Testis (tissue), 3 donors: ENCODE results near the gene NFE2L3. TPM values are rescaled to one million over a fixed set of nuclear protein-coding genes. Genes with fewer than 3 reads are reported as not detected.

Experiments used
- DNase-seq: peaks from one replicate; pipeline ENCODE4 v3.0.0-alpha.2; 2019
- H3K27ac ChIP-seq, 2 donors: fragments of 200-600 bp; sonication (generic); one replicate each; pipeline ENCODE4 v1.5.1; 2019
- H3K27me3 ChIP-seq: fragments of 200-600 bp; sonication (generic); one replicate; pipeline ENCODE4 v1.5.1; 2019
- H3K36me3 ChIP-seq: fragments of 200-600 bp; sonication (generic); one replicate; pipeline ENCODE4 v1.5.1; 2017; ENCODE audit warnings: low read depth; ENCODE audit errors: missing control alignments
- H3K4me1 ChIP-seq: fragments of 200-600 bp; sonication (generic); one replicate; pipeline ENCODE4 v1.5.1; 2019
- H3K4me3 ChIP-seq, 2 donors: fragments of 200-600 bp; sonication (generic); one replicate each; pipeline ENCODE4 v1.5.1; 2017 to 2019
- H3K9me3 ChIP-seq: fragments of 200-600 bp; sonication (generic); one replicate; pipeline ENCODE4 v1.5.1; 2017
- POLR2A ChIP-seq: fragments of 450-650 bp; IDR thresholded peaks from one replicate; pipeline ENCODE4 v1.6.1; 2017; ENCODE audit warnings: antibody characterized with exemption, mild to moderate bottlenecking, moderate library complexity
- WGBS, 2 donors: methylation state at CpG; one replicate each; pipeline ENCODE4 v1.1.5; 2018; 5-methylcytosine and 5-hydroxymethylcytosine counted together
- intact Hi-C: fragments of 100-400 bp; cut with DNase I; formaldehyde crosslinking; loops from one replicate; pipeline ENCODE4 v1.15.1; 2023; ENCODE audit warnings: low total_unique reads
- polyA plus RNA-seq: library from polyadenylated mRNA; stranded (reverse); fragments of 350-450 nt; fragmentation: Illumina TruSeq; extraction: RNeasy Lipid Tissue Mini Kit (QIAGEN cat#74804); gene quantifications from one replicate; pipeline ENCODE4 v1.2.3, GENCODE V29; 2014; ENCODE audit warnings: low read depth, low replicate concordance; ENCODE audit not compliant: insufficient read depth
- total RNA-seq, 2 donors: library from RNA; depleted of rRNA; stranded (reverse); fragments of >200 nt; gene quantifications; one replicate each; pipeline ENCODE4 v1.2.3, GENCODE V29; 2016
- TF ChIP-seq, protein P1 (sequence below), 3 experiments: fragments of 450-650 bp in 2 of 3; fragments of 200-600 bp in 1 of 3; sonication (generic) in 1 of 3; IDR thresholded peaks; one replicate each; pipeline ENCODE4 v1.5.1; 2016 to 2019; ENCODE audit warnings: antibody characterized with exemption in 3 of 3, mild to moderate bottlenecking in 2 of 3, moderate library complexity in 1 of 3

NFE2L3 gene
- total and polyA plus RNA-seq, 3 donors from 2014 or later: 3.3 to 4.2 (median 4.2) TPM

DNA sequence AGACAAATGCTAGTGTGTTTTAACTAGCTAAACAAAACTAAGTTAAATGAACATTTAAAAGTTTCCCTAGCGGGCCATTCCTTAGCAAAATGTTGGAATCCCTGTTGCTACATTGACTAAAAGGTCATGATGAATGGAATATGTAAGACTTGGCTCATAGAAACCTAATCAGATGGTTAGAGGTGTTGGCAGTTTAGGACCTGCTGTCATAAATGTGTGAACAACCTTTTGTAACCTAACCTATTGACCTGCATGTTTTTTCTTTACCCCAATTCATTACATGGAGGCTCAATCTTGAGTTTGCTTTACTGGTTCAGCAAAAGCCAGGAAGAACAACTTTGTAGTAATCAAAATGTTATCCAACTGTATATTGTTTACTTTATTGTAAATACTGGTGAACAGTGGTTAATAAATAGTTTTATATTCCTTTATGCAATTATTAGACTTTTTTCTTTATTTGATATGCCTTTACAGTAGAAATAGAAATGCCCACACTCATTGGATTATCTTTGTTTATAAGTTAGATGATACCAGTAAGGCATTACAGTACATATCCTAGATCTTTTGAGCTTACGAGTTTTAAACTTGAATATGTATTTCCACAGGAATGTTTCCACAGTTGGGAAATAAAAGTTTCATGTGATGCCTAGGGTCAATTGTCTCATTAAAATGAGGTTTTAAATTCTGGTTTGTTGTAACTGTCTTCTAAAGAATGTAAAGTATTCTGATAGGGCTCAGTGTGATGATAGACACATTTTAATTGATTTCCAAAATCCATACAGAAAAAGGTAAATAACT is 61.1 kb downstream of the NFE2L3 start:
- Histone ChIP-seq H3K27ac (no peak overlapping the region), H3K9me3 (no peaks in the 10 kb centered on the region), H3K4me1 (no peaks in the 10 kb centered on the region), H3K27me3 (no peaks in the 10 kb centered on the region), H3K36me3 (no peaks in the 10 kb centered on the region), H3K4me3 (no peak overlapping the region)
- 87 to 90% methylated on average over 2 of the region's 2 CpGs for WGBS, 2 donors
- no peak for DNase-seq
- intact Hi-C loops: no loop called here
- TF ChIP-seq POLR2A: no peak
- TF ChIP-seq, protein P1, sequence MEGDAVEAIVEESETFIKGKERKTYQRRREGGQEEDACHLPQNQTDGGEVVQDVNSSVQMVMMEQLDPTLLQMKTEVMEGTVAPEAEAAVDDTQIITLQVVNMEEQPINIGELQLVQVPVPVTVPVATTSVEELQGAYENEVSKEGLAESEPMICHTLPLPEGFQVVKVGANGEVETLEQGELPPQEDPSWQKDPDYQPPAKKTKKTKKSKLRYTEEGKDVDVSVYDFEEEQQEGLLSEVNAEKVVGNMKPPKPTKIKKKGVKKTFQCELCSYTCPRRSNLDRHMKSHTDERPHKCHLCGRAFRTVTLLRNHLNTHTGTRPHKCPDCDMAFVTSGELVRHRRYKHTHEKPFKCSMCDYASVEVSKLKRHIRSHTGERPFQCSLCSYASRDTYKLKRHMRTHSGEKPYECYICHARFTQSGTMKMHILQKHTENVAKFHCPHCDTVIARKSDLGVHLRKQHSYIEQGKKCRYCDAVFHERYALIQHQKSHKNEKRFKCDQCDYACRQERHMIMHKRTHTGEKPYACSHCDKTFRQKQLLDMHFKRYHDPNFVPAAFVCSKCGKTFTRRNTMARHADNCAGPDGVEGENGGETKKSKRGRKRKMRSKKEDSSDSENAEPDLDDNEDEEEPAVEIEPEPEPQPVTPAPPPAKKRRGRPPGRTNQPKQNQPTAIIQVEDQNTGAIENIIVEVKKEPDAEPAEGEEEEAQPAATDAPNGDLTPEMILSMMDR (IDR thresholded peaks at IDR 0.05): no peak

DNA sequence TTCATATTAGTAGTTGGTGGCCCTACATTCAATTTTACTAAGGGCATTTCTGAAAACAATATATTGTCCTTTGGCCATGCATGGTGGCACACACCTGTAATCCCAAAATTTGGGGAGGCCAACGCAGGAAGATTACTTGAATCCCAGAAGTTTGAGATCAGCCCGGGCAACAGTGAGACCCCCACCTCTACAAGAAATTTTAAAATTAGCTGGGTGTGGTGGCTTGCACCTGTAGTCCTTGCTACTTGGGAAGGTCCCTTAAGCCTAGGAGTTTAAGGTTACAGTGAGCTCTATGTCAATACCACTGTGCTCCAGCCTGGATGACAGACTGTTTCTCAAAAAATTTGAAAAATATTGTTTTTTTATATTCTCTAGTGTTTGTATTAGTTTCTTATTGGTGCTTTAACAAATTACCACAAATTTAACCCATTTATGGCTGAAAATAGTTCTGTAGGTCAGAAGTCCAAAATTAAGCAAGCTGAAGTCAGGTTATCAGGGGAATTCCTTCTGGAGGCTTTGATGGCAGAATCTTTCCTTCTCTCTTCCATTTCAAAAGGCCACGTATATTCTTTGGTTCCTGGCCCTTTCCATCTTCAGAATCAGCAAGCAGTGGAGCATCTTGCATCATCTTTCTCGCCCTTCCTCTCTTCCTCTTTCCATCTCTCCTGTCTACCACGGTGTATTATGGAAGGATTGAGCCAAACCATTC is 62.0 kb downstream of the NFE2L3 start:
- Histone ChIP-seq H3K4me1 (no peaks in the 10 kb centered on the region), H3K27me3 (no peaks in the 10 kb centered on the region), H3K27ac (no peak overlapping the region), H3K4me3 (no peak overlapping the region), H3K36me3 (no peaks in the 10 kb centered on the region), H3K9me3 (no peaks in the 10 kb centered on the region)
- TF ChIP-seq, protein P1 (IDR thresholded peaks at IDR 0.05): no peak
- TF ChIP-seq POLR2A: no peak
- intact Hi-C loops: no loop called here
- WGBS, 2 donors: 75 to 80% methylated on average over 5 of the region's 5 CpGs
- DNase-seq: no peak

DNA sequence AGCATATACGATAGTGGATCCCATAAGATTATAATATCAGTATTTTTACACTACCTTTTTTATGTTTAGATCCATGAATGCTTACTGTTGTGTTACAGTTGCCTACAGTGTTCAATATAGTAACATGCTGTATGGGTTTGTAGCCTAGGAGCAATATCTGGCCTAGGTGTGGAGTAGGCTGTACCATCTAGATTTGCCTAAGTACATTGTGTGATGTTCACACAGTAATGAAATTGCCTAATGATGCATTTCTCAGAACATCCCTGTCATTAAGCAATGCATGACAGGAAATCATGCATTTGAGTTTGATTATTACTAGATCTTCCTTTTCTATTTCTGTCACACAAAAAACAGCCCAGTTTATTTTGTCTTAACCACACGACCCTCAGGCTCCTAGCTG is 64.1 kb downstream of the NFE2L3 start:
- intact Hi-C loops: no loop called here
- TF ChIP-seq, protein P1 (IDR thresholded peaks at IDR 0.05): no peak
- no peak for TF ChIP-seq POLR2A
- Histone ChIP-seq H3K9me3 (no peaks in the 10 kb centered on the region), H3K4me3 (no peak overlapping the region), H3K27me3 (no peaks in the 10 kb centered on the region), H3K36me3 (no peaks in the 10 kb centered on the region), H3K27ac (no peak overlapping the region), H3K4me1 (no peaks in the 10 kb centered on the region)
- DNase-seq: no peak
- 83 to 87% methylated on average over 2 of the region's 2 CpGs for WGBS, 2 donors

DNA sequence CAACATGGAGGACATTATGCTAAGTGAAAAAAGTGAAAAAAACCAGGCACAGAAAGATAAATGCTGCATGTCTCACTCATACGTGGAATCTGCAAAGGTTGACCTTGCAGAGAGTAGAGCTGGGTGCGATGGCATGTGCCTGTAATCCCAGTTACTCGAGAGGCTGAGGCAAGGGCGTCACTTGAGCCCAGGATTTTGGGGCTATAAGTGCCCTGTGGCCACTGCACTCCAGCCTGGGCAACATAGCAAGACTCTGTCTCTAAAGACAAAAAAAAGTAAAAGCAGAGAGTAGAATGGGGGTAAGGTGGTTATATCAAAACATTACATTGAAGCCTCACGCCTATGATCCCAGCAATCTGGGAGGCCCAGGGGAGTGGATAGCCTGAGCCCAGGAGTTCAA is 72.4 kb downstream of the NFE2L3 start:
- H3K36me3 ChIP-seq: no peaks in the 10 kb centered on the region
- H3K27me3 ChIP-seq: no peaks in the 10 kb centered on the region
- H3K27ac ChIP-seq: no peak overlapping the region
- DNase-seq: no peak
- TF ChIP-seq POLR2A: no peak
- TF ChIP-seq, protein P1 (IDR thresholded peaks at IDR 0.05): no peak
- H3K9me3 ChIP-seq: no peaks in the 10 kb centered on the region
- 78 to 86% methylated on average over 5 of the region's 5 CpGs for WGBS, 2 donors
- H3K4me1 ChIP-seq: no peaks in the 10 kb centered on the region
- no peak overlapping the region for H3K4me3 ChIP-seq
- intact Hi-C loops: no loop called here
